Urinary bladder (tissue), 4 donors: Measurements from ENCODE around the gene MED14. TPM values are rescaled to one million over a fixed set of nuclear protein-coding genes. Genes with fewer than 3 reads are reported as not detected.
"Not testable (repeated sequence)": the region's sequence is repeated elsewhere in the genome, so short reads cannot be mapped to it uniquely, and the experiment has no call there.

Experiments used
- DNase-seq: peaks from one replicate; pipeline ENCODE4 v3.0.0-alpha.2; 2015; ENCODE audit errors: extremely low spot score
- H3K27ac ChIP-seq: one replicate; pipeline ENCODE4 v1.5.1; 2013; ENCODE audit warnings: low read depth, mild to moderate bottlenecking, moderate library complexity
- H3K36me3 ChIP-seq: one replicate; pipeline ENCODE4 v1.6.1; 2013; ENCODE audit warnings: mild to moderate bottlenecking, moderate library complexity; ENCODE audit not compliant: insufficient read depth
- H3K4me1 ChIP-seq: one replicate; pipeline ENCODE4 v1.6.1; 2013; ENCODE audit warnings: mild to moderate bottlenecking, moderate library complexity; ENCODE audit not compliant: insufficient read depth
- H3K4me3 ChIP-seq: one replicate; pipeline ENCODE4 v1.5.1; 2013; ENCODE audit warnings: low read depth, low read length
- WGBS: extraction: QIAGEN DNeasy Blood & Tissue Kit; methylation state at CpG from one replicate; pipeline ENCODE4 v1.1.7; 2013; 5-methylcytosine and 5-hydroxymethylcytosine counted together
- polyA plus RNA-seq: library from polyadenylated mRNA; stranded (reverse); fragments of 200-250 nt; gene quantifications from one replicate; pipeline ENCODE4 v1.2.3, GENCODE V29; 2013
- total RNA-seq: library from RNA; depleted of rRNA; stranded (reverse); fragments of >200 nt; gene quantifications from one replicate; pipeline ENCODE4 v1.2.3, GENCODE V29; 2014
- donor health status: healthy with polysubstance abuse.
- donor health status: healthy.

MED14 gene
- total and polyA plus RNA-seq, 2 donors: 21.4 to 66.7 TPM

GRCh38 chrX:40755291-40756249 lies 20.2 kb upstream of the MED14 start:
- WGBS: 28% methylated on average over 7 of the region's 7 CpGs
- no peaks in the 10 kb centered on the region for H3K4me1 ChIP-seq
- H3K27ac ChIP-seq: no peak overlapping the region
- H3K36me3 ChIP-seq: no peaks in the 10 kb centered on the region
- DNase-seq: no peak
- no peak overlapping the region for H3K4me3 ChIP-seq

DNA sequence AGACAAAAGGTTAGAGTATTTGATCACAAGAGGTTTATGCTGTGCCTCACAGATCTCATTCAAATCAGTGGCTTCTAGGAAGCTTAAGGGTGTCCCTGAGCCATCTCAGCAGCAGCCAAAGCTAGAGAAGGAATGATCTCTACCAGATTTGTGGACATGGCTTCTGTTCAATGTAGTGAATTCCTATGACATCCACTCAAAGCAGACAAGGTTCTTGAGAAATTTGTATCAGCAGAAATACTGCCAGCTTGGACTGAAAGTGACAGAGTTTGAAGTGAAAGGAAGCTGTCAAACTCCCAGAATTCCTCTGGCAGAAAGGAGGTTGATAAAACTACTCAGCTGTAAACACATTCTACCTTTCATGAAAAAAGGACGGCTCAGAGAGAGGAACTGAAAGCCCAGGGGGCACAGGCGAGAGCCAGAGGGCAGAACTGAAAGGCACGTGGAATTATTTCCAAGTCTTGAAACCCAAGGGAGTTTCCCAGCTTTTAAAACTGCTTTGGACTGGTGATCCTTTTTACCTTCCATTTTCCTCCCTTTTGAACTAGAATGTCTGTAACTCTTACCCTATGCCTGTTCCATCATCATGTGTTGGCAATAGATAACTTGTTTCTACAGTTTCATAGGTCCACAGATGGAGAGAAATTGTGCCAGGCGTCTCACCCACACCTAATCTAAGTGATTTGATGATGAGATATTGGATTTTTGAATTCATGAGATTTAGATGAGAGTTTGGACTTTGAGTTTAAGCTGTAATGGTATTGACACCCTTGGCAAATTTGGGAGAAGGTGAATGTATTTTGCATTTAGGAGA lies 14.5 kb upstream of the MED14 start:
- no peaks in the 10 kb centered on the region for H3K4me1 ChIP-seq
- no peak overlapping the region for H3K27ac ChIP-seq
- H3K36me3 ChIP-seq: no peaks in the 10 kb centered on the region
- no peak for DNase-seq
- no peak overlapping the region for H3K4me3 ChIP-seq
- 35% methylated on average over 4 of the region's 4 CpGs for WGBS

DNA sequence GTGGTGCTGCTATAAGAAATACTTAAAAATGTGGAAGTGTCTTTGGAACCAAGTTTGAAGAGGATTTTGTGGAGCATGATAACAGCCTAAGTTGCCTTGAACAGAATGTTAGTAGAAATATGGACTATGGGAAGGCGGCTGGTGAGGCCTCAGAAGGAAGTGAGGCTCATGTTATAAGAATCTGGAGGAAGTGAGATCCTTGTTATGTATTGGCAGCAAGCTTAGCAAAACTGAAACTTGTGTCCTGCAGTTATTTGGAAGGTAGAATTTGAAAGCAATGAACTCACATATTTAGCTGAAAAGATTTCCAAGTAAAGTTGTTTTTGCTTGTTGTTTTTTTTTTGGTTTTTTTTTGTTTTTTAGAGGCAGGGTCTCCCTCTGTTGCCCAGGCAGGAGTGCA lies 13.6 kb upstream of the MED14 start:
- no peak for DNase-seq
- Histone ChIP-seq H3K36me3 (no peaks in the 10 kb centered on the region), H3K27ac (no peak overlapping the region), H3K4me3 (no peak overlapping the region), H3K4me1 (no peaks in the 10 kb centered on the region)
- 65% methylated on average over 1 of the region's 1 CpG for WGBS

DNA sequence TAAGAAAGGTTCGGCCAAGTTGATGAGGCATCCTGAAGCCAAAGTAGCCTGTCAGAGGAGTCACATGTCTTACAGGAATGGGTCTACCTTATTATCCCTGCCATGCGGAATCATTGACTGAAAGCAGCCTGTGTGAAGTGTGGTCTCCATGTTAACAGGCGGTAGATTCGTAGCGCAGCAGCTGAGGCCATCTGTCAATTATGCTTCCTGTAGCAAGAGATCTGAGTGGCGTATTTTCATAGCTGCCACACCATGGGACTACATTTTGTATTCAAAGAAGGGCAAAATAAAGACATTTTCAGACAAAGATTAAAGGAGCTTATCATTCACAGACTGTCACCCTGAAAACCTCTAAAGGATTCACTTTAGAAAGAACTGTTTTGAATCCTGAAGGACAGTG lies 11.2 kb upstream of the MED14 start:
- WGBS: 96% methylated on average over 6 of the region's 6 CpGs
- Histone ChIP-seq H3K36me3 (no peaks in the 10 kb centered on the region), H3K27ac (no peak overlapping the region), H3K4me3 (no peak overlapping the region), H3K4me1 (no peaks in the 10 kb centered on the region)
- DNase-seq: no peak

DNA sequence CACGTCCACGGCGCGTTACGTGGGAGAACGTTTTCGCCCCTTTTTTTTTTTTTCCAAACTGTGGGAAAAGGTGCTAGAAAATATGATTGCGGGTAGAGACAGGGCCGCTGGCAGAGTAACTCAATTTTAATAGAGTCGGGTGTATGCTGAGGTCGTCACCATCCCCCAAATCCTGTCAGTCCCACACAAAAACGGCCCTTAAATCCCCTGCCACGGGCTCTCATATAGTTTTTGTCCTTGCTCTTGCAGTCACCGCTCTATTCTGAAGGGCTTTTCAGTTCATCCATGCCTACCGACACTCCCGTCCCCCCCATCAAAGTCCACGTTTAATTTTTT lies 796 bp upstream of the MED14 start:
- under 1% methylated on average over 17 of the region's 17 CpGs for WGBS
- H3K36me3 ChIP-seq: no peaks in the 10 kb centered on the region
- peak overlapping the region; percentile 78 for H3K4me3 ChIP-seq
- H3K27ac ChIP-seq: peak overlapping the region; percentile 97
- DNase-seq: no peak
- no peaks in the 10 kb centered on the region for H3K4me1 ChIP-seq

- peak overlapping the region; percentile 97 for H3K27ac ChIP-seq
- 0% methylated on average over 20 of the region's 20 CpGs for WGBS
- peak overlapping the region; percentile 78 for H3K4me3 ChIP-seq
- H3K4me1 ChIP-seq: no peaks in the 10 kb centered on the region
- H3K36me3 ChIP-seq: no peaks in the 10 kb centered on the region
- DNase-seq: peak; percentile 13
Measured at GRCh38 chrX:40734971-40735324, 394 bp downstream of the MED14 start.

DNA sequence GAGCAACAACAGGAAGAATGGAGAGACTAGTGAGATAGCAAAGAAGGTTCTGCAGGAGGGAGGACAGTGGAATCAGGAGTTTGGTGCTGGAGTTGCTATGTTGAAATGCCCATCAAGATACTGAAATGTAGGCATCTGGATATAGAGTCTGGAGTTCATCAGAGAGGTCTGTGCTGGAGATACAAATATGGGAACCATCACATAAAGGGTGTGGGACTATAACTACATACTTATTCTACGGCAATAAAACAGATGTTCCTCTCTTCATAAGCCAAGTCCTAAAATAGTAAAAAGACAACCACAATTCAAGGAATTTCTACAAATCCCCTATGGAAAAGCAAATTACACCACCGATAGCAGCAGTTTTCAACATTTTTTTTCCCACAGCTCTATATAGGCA lies 1.6 kb downstream of the MED14 start:
- no peaks in the 10 kb centered on the region for H3K4me1 ChIP-seq
- H3K36me3 ChIP-seq: no peaks in the 10 kb centered on the region
- no peak overlapping the region for H3K27ac ChIP-seq
- H3K4me3 ChIP-seq: no peak overlapping the region
- 3% methylated on average over 2 of the region's 2 CpGs for WGBS
- no peak for DNase-seq

GRCh38 chrX:40732499-40732898 lies 2.8 kb downstream of the MED14 start:
- H3K4me1 ChIP-seq, DNase-seq, H3K4me3 ChIP-seq, H3K27ac ChIP-seq, H3K36me3 ChIP-seq: not testable (repeated sequence)
- WGBS: 96% methylated on average over 5 of the region's 5 CpGs

DNA sequence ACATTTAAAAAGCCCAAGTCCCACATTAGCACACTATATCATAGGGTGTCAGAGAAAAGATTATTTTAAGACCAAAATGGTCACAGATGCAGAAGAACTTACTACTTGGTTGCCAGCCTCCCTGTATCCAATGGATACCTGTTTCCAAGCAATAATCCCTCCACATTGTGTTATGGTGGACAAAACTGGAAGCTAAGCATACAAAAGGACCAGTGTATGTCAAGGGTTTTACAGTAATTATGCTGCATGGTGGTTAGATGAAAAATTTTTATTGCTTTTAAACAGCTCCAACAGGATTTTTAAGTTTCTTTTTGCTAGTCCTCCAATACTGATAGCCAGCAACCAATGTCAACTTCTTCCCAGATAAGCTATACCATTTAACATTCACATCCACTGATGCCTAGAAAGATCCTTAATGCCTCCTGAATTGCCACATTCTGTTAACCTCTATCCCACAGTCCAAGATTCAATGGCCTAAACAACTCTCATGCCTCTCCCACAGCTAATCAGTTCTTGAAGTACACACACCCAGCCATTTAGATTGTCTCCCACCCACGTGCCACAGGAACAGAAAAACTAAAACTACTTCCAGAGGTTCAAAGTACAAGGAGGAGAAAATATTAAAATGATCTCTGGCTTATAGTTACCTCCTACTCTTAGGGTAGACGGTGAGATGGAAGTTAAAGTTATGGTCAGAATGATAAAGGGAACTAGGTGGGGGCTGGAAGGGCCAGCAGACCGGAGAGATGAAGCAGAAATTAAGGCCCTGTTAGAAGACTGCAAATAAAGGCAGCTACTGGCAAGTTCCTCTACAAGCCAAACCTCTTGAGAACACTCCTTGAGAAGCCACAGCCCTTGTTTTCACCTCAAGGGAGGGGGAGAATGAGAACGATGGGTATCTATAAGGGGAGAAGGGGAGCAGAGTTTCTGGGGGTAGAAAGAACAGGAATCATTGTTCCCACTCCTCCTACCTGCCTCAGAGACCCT lies 5.5 kb downstream of the MED14 start:
- H3K4me3 ChIP-seq: no peak overlapping the region
- WGBS: 47% methylated on average over 4 of the region's 4 CpGs
- H3K4me1 ChIP-seq: no peaks in the 10 kb centered on the region
- H3K27ac ChIP-seq: no peak overlapping the region
- no peak for DNase-seq
- no peaks in the 10 kb centered on the region for H3K36me3 ChIP-seq

GRCh38 chrX:40727581-40728252 lies 7.6 kb downstream of the MED14 start:
- DNase-seq: no peak
- Histone ChIP-seq H3K4me3 (no peak overlapping the region), H3K27ac (no peak overlapping the region), H3K4me1 (no peaks in the 10 kb centered on the region), H3K36me3 (no peaks in the 10 kb centered on the region)
- 58% methylated on average over 6 of the region's 6 CpGs for WGBS

DNA sequence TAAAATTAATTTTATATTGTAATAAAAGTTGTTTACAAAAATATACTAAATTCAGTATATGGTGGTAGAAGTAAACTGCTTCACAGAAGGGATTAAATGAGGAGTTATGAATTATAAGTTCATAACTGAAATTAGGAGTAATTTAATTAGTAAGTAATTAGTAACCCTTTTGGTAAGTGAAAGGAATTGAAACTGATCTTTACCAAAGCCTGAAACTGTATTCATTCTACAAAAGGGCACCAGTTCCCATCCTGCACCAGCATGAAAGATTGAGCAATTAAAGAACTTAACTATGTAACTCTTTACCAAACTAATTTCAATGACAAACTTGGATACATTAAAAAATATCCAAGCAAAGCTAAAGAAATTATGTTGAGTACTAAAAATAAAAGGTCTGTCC lies 8.2 kb downstream of the MED14 start:
- H3K4me3 ChIP-seq: no peak overlapping the region
- no peak for DNase-seq
- no peak overlapping the region for H3K27ac ChIP-seq
- H3K36me3 ChIP-seq: no peaks in the 10 kb centered on the region
- no peaks in the 10 kb centered on the region for H3K4me1 ChIP-seq

DNA sequence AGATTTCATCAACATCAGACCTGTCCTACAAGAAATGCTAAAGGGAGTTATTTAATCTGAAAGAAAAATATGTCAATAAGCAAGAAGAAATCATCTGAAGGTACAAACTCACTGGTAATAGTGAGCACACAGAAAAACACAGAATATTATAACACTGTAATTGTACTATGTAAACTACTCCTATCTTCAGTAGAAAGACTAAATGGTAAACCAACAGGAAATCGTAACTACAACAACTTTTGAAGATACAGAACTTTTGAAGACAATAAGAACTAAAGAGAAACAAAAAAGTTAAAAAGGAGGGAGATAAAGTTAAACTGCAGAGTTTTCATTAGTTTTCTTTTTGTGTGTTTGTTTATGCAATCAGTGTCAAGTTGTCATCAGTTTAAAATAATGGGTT lies 12.4 kb downstream of the MED14 start:
- Histone ChIP-seq H3K4me1 (no peaks in the 10 kb centered on the region), H3K4me3 (no peak overlapping the region), H3K36me3 (no peaks in the 10 kb centered on the region), H3K27ac (no peak overlapping the region)
- no peak for DNase-seq
- WGBS: 83% methylated on average over 1 of the region's 1 CpG
